H9 (cell line): ENCODE measurements around the gene HSD17B2. TPM values are rescaled to one million over a fixed set of nuclear protein-coding genes. Genes with fewer than 3 reads are reported as not detected.
A peak's percentile ranks its signal among the peaks of the same experiment; 100 is the strongest.

ENCODE experiments used
- DNase-seq: peaks from one replicate; pipeline ENCODE4 v3.0.0-alpha.2; 2017
- H2AFZ ChIP-seq: one replicate; pipeline ENCODE4 v1.6.1; 2013; ENCODE audit warnings: mild to moderate bottlenecking, low read length, control low read depth, moderate library complexity
- H2AK5ac ChIP-seq: 2 replicates; pipeline ENCODE4 v1.6.1; 2013; ENCODE audit warnings: low read length, control low read depth, mixed read lengths; ENCODE audit not compliant: insufficient read length
- H2BK120ac ChIP-seq: one replicate; pipeline ENCODE4 v1.6.1; 2013; ENCODE audit warnings: low read depth, mild to moderate bottlenecking, low read length, control low read depth, inconsistent platforms; ENCODE audit not compliant: poor library complexity, severe bottlenecking
- H2BK12ac ChIP-seq: 2 replicates; pipeline ENCODE4 v1.6.1; 2013; ENCODE audit warnings: low read length, control low read depth, mixed read lengths, low read depth; ENCODE audit not compliant: insufficient read length
- H2BK15ac ChIP-seq: 2 replicates; pipeline ENCODE4 v1.6.1; 2013; ENCODE audit warnings: low read depth, low read length, control low read depth
- H2BK20ac ChIP-seq: one replicate; pipeline ENCODE4 v1.6.1; 2013; ENCODE audit warnings: low read depth, mild to moderate bottlenecking, low read length, control low read depth, inconsistent platforms; ENCODE audit not compliant: poor library complexity, severe bottlenecking
- H2BK5ac ChIP-seq: 2 replicates; pipeline ENCODE4 v1.6.1; 2013; ENCODE audit warnings: low read length, control low read depth, mixed read lengths; ENCODE audit not compliant: insufficient read length
- H3K14ac ChIP-seq: 2 replicates; pipeline ENCODE4 v1.6.1; 2013; ENCODE audit warnings: low read length, control low read depth; ENCODE audit not compliant: insufficient read depth
- H3K18ac ChIP-seq: 2 replicates; pipeline ENCODE4 v1.6.1; 2013; ENCODE audit warnings: low read depth, mild to moderate bottlenecking, mixed read lengths, low read length, control low read depth; ENCODE audit not compliant: insufficient read length
- H3K23ac ChIP-seq: 2 replicates; pipeline ENCODE4 v1.6.1; 2013; ENCODE audit warnings: low read length, control low read depth, mixed read lengths, low read depth; ENCODE audit not compliant: insufficient read length
- H3K23me2 ChIP-seq: 2 replicates; pipeline ENCODE4 v1.6.1; 2013; ENCODE audit warnings: low read depth, mild to moderate bottlenecking, mixed read lengths, low read length, control low read depth; ENCODE audit not compliant: insufficient read length, poor library complexity, severe bottlenecking
- H3K27ac ChIP-seq: 2 replicates; pipeline ENCODE4 v1.5.1; 2013; ENCODE audit warnings: low read length, control low read depth, mixed read lengths, low read depth; ENCODE audit not compliant: insufficient read length
- H3K27me3 ChIP-seq: 2 replicates; pipeline ENCODE4 v1.6.1; 2013; ENCODE audit warnings: low read length, control low read depth, inconsistent platforms; ENCODE audit not compliant: insufficient read depth
- H3K4ac ChIP-seq: 2 replicates; pipeline ENCODE4 v1.6.1; 2013; ENCODE audit warnings: low read depth, mild to moderate bottlenecking, control low read depth, inconsistent platforms, low read length, moderate library complexity
- H3K4me1 ChIP-seq: 2 replicates; pipeline ENCODE4 v1.6.1; 2013; ENCODE audit warnings: low read length, control low read depth, inconsistent platforms; ENCODE audit not compliant: insufficient read depth
- H3K4me2 ChIP-seq: 2 replicates; pipeline ENCODE4 v1.6.1; 2013; ENCODE audit warnings: low read length, control low read depth, mixed read lengths; ENCODE audit not compliant: insufficient read length, insufficient read depth
- H3K56ac ChIP-seq: 2 replicates; pipeline ENCODE4 v1.6.1; 2013; ENCODE audit warnings: low read depth, mild to moderate bottlenecking, mixed read lengths, low read length, control low read depth; ENCODE audit not compliant: insufficient read length
- H3K79me1 ChIP-seq: 2 replicates; pipeline ENCODE4 v1.6.1; 2013; ENCODE audit warnings: low read depth, mild to moderate bottlenecking, moderate library complexity, low read length, control low read depth, inconsistent platforms; ENCODE audit not compliant: insufficient read depth, poor library complexity, severe bottlenecking
- H3K79me2 ChIP-seq: 2 replicates; pipeline ENCODE4 v1.6.1; 2013; ENCODE audit warnings: low read length, control low read depth, inconsistent platforms; ENCODE audit not compliant: insufficient read depth
- H3K9ac ChIP-seq: 2 replicates; pipeline ENCODE4 v1.6.1; 2013; ENCODE audit warnings: low read length, control low read depth, mixed read lengths; ENCODE audit not compliant: insufficient read length; ENCODE audit errors: extremely low read depth
- H3K9me3 ChIP-seq: one replicate; pipeline ENCODE4 v1.6.1; 2013; ENCODE audit warnings: low read depth, low read length, inconsistent platforms; ENCODE audit not compliant: control insufficient read depth
- H3T11ph ChIP-seq: one replicate; pipeline ENCODE4 v1.6.1; 2013; ENCODE audit warnings: mild to moderate bottlenecking, low read length, control low read depth, inconsistent platforms
- H4K20me1 ChIP-seq: one replicate; pipeline ENCODE4 v1.6.1; 2013; ENCODE audit not compliant: control insufficient read depth, insufficient read length, insufficient read depth
- H4K5ac ChIP-seq: 2 replicates; pipeline ENCODE4 v1.6.1; 2013; ENCODE audit warnings: low read depth, mild to moderate bottlenecking, mixed read lengths, low read length, control low read depth; ENCODE audit not compliant: insufficient read length
- H4K8ac ChIP-seq: replicated peaks from 2 replicates; pipeline ENCODE4 v1.6.1; 2013; ENCODE audit warnings: low read length, control low read depth, mixed read lengths, low read depth; ENCODE audit not compliant: insufficient read length
- H4K91ac ChIP-seq: 2 replicates; pipeline ENCODE4 v1.6.1; 2013; ENCODE audit warnings: low read depth, mild to moderate bottlenecking, moderate library complexity, mixed read lengths, low read length, control low read depth; ENCODE audit not compliant: insufficient read length
- H3K27ac Mint-ChIP-seq, 3 experiments: 2 replicates in 2 of 3; 3 replicates in 1 of 3; pipeline ENCODE4 v1.8.0; 2020 to 2021; ENCODE audit warnings: mixed read lengths in 3 of 3, mild to moderate bottlenecking in 1 of 3, moderate library complexity in 1 of 3
- H3K27me3 Mint-ChIP-seq: 2 replicates; pipeline ENCODE4 v1.8.0; 2021; ENCODE audit warnings: low read depth, mild to moderate bottlenecking, moderate library complexity, mixed read lengths
- H3K36me3 Mint-ChIP-seq, 3 experiments: 2 replicates in 2 of 3; 3 replicates in 1 of 3; pipeline ENCODE4 v1.8.0; 2020 to 2021; ENCODE audit warnings: low read depth in 3 of 3, mixed read lengths in 3 of 3; ENCODE audit not compliant: insufficient read depth in 1 of 3
- H3K4me1 Mint-ChIP-seq, 2 experiments: 2 replicates each; pipeline ENCODE4 v1.8.0; 2020; ENCODE audit warnings: mixed read lengths in 2 of 2
- H3K4me3 Mint-ChIP-seq, 2 experiments: 2 replicates in 1 of 2; 3 replicates in 1 of 2; pipeline ENCODE4 v1.8.0; 2020 to 2021; ENCODE audit warnings: mild to moderate bottlenecking in 2 of 2, mixed read lengths in 2 of 2, moderate library complexity in 1 of 2
- H3K9me3 Mint-ChIP-seq, 2 experiments: 2 replicates in 1 of 2; 3 replicates in 1 of 2; pipeline ENCODE4 v1.8.0; 2020; ENCODE audit warnings: mild to moderate bottlenecking in 2 of 2, mixed read lengths in 2 of 2, moderate library complexity in 1 of 2
- WGBS: extraction: QIAGEN DNeasy Blood & Tissue Kit; methylation state at CpG from one replicate; pipeline ENCODE4 v1.1.7; 2013; ENCODE audit warnings: missing lambda C conversion rate, low lambda C conversion rate, mixed read lengths; ENCODE audit not compliant: insufficient read length; ENCODE audit errors: extremely low coverage; 5-methylcytosine and 5-hydroxymethylcytosine counted together
- total RNA-seq: library from RNA; stranded (reverse); gene quantifications from 2 replicates; pipeline ENCODE4 v1.2.1, GENCODE V29; 2021
- TF ChIP-seq, protein P1 (sequence below): fragments of 200-600 bp; sonication (generic); conservative IDR thresholded peaks from 3 replicates; pipeline ENCODE4 v1.8.0; 2021; ENCODE audit warnings: antibody characterized with exemption, mild to moderate bottlenecking

The HSD17B2 gene
- total RNA-seq, 1 experiment from 2014 or later: not detected

DNA sequence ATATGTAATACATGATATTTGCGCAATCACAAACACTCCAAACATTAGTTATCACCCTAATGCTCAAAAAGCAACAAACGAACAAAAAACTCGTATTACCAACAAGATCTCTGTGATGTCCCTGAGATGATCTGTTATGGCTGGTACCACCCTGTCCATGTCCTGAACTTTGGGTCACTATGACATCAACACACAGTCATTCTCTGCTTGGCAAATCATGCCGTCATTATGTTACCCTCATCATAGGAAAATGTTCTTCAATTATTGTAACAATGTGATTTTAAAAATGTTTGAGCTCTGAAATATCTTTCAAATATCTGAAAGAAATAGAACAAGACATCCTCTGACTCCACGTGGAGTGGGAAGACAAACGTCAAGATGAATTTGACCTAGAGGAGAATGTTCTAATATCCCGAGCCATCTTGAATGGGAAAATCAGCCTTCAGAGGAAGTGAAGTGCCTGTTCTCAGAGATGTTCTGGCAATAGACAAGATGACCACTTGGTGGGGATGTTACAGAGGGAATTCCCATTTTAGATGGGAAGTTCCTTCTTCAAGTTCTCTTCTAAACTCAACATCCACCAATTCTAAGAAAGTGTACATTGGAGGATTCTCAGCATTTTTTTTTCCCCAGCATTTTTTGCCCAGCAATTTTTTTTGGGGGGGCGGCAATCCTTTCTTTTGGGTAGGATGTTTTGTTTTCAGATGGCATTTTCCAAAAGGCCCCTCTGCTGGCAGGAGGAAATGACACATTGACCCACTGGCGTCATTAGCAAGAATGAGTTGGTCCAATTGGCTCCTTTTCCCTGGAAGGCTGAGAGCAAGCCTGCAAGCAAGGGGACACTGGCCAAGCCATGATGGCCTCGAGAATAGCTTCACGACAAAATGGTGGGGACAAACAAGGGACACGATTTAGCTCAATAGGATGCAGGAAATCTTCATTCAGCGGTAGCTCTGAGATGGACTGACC is 3.7 kb upstream of the HSD17B2 start:
- Histone ChIP-seq H2BK15ac (no peak overlapping the region), H3T11ph (no peak overlapping the region), H3K4me2 (no peak overlapping the region), H4K5ac (no peak overlapping the region), H3K27me3 (no peaks in the 10 kb centered on the region), H3K79me2 (no peaks in the 10 kb centered on the region), H3K4ac (no peak overlapping the region), H3K23me2 (no peaks in the 10 kb centered on the region), H3K14ac (no peak overlapping the region), H3K4me1 (no peaks in the 10 kb centered on the region; the same call in 1 of the 2 replicates), H2BK120ac (no peak overlapping the region), H2AFZ (no peak overlapping the region), H4K8ac (no peak overlapping the region), H4K91ac (no peak overlapping the region), H3K9ac (no peak overlapping the region), H3K23ac (no peak overlapping the region), H3K56ac (no peak overlapping the region), H2BK5ac (no peak overlapping the region), H2BK20ac (no peak overlapping the region), H3K18ac (no peak overlapping the region), H2BK12ac (no peak overlapping the region), H3K27ac (no peak overlapping the region), H3K79me1 (no peaks in the 10 kb centered on the region), H2AK5ac (no peak overlapping the region), H4K20me1 (no peaks in the 10 kb centered on the region), H3K9me3 (no peaks in the 10 kb centered on the region)
- no peaks in the 10 kb centered on the region for H3K9me3 Mint-ChIP-seq
- no peak for DNase-seq
- TF ChIP-seq, protein P1, sequence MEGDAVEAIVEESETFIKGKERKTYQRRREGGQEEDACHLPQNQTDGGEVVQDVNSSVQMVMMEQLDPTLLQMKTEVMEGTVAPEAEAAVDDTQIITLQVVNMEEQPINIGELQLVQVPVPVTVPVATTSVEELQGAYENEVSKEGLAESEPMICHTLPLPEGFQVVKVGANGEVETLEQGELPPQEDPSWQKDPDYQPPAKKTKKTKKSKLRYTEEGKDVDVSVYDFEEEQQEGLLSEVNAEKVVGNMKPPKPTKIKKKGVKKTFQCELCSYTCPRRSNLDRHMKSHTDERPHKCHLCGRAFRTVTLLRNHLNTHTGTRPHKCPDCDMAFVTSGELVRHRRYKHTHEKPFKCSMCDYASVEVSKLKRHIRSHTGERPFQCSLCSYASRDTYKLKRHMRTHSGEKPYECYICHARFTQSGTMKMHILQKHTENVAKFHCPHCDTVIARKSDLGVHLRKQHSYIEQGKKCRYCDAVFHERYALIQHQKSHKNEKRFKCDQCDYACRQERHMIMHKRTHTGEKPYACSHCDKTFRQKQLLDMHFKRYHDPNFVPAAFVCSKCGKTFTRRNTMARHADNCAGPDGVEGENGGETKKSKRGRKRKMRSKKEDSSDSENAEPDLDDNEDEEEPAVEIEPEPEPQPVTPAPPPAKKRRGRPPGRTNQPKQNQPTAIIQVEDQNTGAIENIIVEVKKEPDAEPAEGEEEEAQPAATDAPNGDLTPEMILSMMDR: peak; percentile 79
- peaks cover 6% of the 10 kb centered on the region; the same call in 1 of the 2 replicates for H3K27me3 Mint-ChIP-seq
- peaks cover 0 to 4% of the 10 kb centered on the region in 2 experiments; a peak in 2 of 4 replicates for H3K4me1 Mint-ChIP-seq
- WGBS: no CpG with 5 or more reads among the region's 13 CpGs
- no peaks in the 10 kb centered on the region for H3K36me3 Mint-ChIP-seq
- H3K4me3 Mint-ChIP-seq: no peak overlapping the region
- H3K27ac Mint-ChIP-seq: no peak overlapping the region
